Loucy (cell line): ENCODE results near the gene DNAH9.

Experiments
- H2AFZ ChIP-seq: fragments of 200-600 bp; sonication (generic); 2 replicates; pipeline ENCODE4 v1.6.0; 2016; ENCODE audit warnings: antibody characterized with exemption, mild to moderate bottlenecking, low read length, moderate library complexity
- H3F3A ChIP-seq: fragments of 200-600 bp; 2 replicates; pipeline ENCODE4 v1.6.0; 2016; ENCODE audit warnings: antibody characterized with exemption, low read depth, mild to moderate bottlenecking
- H3K27me3 ChIP-seq: fragments of 200-600 bp; sonication (generic); 2 replicates; pipeline ENCODE4 v1.6.1; 2014; ENCODE audit warnings: low read length, mild to moderate bottlenecking; ENCODE audit not compliant: insufficient read depth, poor library complexity, severe bottlenecking
- H3K36me3 ChIP-seq: fragments of 200-600 bp; sonication (generic); 2 replicates; pipeline ENCODE4 v1.6.1; 2016; ENCODE audit warnings: low read length; ENCODE audit not compliant: insufficient read depth
- H3K4me1 ChIP-seq: fragments of 200-600 bp; sonication (generic); 2 replicates; pipeline ENCODE4 v1.5.1; 2014; ENCODE audit warnings: low read length, mild to moderate bottlenecking; ENCODE audit not compliant: insufficient read depth, poor library complexity, severe bottlenecking
- H3K4me2 ChIP-seq: fragments of 200-600 bp; sonication (generic); 2 replicates; pipeline ENCODE4 v1.6.0; 2014; ENCODE audit warnings: antibody characterized with exemption, low read length, low read depth, mild to moderate bottlenecking; ENCODE audit not compliant: poor library complexity, severe bottlenecking
- H3K4me3 ChIP-seq: fragments of 200-600 bp; sonication (generic); 2 replicates; pipeline ENCODE4 v1.5.1; 2014; ENCODE audit warnings: low read length, mild to moderate bottlenecking, mixed read lengths; ENCODE audit not compliant: poor library complexity, severe bottlenecking
- H3K79me2 ChIP-seq: fragments of 200-600 bp; sonication (generic); 2 replicates; pipeline ENCODE4 v1.6.1; 2014; ENCODE audit warnings: low read length; ENCODE audit not compliant: insufficient read depth
- H3K9ac ChIP-seq: fragments of 200-600 bp; sonication (generic); 2 replicates; pipeline ENCODE4 v1.6.0; 2014; ENCODE audit warnings: mild to moderate bottlenecking, low read depth, low read length, moderate library complexity; ENCODE audit not compliant: poor library complexity, severe bottlenecking
- H3K9me2 ChIP-seq: fragments of 200-600 bp; sonication (generic); replicated peaks from 2 replicates; pipeline ENCODE4 v1.6.1; 2016; ENCODE audit warnings: low read depth, low read length, mixed read lengths
- H3K9me3 ChIP-seq: fragments of 200-600 bp; sonication (generic); 2 replicates; pipeline ENCODE4 v1.6.1; 2014; ENCODE audit warnings: mild to moderate bottlenecking, antibody characterized with exemption, low read length, low read depth; ENCODE audit not compliant: insufficient read depth
- H4K20me1 ChIP-seq: fragments of 200-600 bp; sonication (generic); 2 replicates; pipeline ENCODE4 v1.6.0; 2014; ENCODE audit warnings: antibody characterized with exemption, low read length, mild to moderate bottlenecking; ENCODE audit not compliant: insufficient read depth, poor library complexity, severe bottlenecking
- EZH2phosphoT487 ChIP-seq: fragments of 200-600 bp; IDR thresholded peaks from 2 replicates; pipeline ENCODE4 v1.6.1; 2018; ENCODE audit warnings: antibody characterized with exemption, mild to moderate bottlenecking, moderate library complexity, borderline replicate concordance
- TF ChIP-seq, protein P1 (sequence below): fragments of 200-600 bp; sonication (generic); conservative IDR thresholded peaks from 2 replicates; pipeline ENCODE4 v1.5.1; 2014; ENCODE audit warnings: mild to moderate bottlenecking, antibody characterized with exemption, low read length

Gene DNAH9

DNA sequence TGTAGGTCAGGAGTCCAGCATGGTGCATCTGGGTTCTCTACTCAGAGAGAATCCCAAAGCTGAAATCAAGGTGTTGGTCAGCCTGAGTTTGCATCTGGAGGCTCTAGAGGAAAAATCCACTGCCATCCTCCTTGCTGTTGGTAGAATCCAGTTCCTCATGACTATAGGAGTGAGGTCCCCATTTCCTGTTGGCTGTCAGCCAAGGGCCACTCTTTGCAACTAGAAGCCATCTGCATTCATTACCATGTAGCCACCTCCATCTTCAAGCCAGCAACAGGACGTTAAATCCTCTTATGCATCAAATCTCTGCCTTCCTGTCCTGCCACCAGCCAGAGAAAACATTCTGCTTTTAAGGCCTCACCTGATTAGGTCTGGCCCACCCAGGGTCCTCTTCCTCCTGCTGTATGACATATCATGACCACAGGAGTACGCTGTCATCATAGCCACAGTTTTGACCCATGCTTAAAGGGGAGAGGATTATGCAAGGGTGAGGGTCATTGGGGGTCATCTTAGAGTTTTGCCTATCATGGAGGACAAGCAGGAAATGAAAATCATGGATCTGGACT, 40.5 kb downstream of the DNAH9 start:
- Histone ChIP-seq H3K9me3 (no peaks in the 10 kb centered on the region; the same call in 1 of the 2 replicates), H3K79me2 (no peaks in the 10 kb centered on the region), H3K27me3 (no peaks in the 10 kb centered on the region), H3K9me2 (no peaks in the 10 kb centered on the region), H4K20me1 (no peaks in the 10 kb centered on the region), H3K4me2 (no peak overlapping the region), H2AFZ (no peak overlapping the region), H3K9ac (no peak overlapping the region), H3K36me3 (no peaks in the 10 kb centered on the region), H3K4me3 (no peak overlapping the region), H3K4me1 (no peaks in the 10 kb centered on the region), H3F3A (no peaks in the 10 kb centered on the region)
- no peak for TF ChIP-seq EZH2phosphoT487
- TF ChIP-seq, protein P1, sequence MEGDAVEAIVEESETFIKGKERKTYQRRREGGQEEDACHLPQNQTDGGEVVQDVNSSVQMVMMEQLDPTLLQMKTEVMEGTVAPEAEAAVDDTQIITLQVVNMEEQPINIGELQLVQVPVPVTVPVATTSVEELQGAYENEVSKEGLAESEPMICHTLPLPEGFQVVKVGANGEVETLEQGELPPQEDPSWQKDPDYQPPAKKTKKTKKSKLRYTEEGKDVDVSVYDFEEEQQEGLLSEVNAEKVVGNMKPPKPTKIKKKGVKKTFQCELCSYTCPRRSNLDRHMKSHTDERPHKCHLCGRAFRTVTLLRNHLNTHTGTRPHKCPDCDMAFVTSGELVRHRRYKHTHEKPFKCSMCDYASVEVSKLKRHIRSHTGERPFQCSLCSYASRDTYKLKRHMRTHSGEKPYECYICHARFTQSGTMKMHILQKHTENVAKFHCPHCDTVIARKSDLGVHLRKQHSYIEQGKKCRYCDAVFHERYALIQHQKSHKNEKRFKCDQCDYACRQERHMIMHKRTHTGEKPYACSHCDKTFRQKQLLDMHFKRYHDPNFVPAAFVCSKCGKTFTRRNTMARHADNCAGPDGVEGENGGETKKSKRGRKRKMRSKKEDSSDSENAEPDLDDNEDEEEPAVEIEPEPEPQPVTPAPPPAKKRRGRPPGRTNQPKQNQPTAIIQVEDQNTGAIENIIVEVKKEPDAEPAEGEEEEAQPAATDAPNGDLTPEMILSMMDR = no peak

DNA sequence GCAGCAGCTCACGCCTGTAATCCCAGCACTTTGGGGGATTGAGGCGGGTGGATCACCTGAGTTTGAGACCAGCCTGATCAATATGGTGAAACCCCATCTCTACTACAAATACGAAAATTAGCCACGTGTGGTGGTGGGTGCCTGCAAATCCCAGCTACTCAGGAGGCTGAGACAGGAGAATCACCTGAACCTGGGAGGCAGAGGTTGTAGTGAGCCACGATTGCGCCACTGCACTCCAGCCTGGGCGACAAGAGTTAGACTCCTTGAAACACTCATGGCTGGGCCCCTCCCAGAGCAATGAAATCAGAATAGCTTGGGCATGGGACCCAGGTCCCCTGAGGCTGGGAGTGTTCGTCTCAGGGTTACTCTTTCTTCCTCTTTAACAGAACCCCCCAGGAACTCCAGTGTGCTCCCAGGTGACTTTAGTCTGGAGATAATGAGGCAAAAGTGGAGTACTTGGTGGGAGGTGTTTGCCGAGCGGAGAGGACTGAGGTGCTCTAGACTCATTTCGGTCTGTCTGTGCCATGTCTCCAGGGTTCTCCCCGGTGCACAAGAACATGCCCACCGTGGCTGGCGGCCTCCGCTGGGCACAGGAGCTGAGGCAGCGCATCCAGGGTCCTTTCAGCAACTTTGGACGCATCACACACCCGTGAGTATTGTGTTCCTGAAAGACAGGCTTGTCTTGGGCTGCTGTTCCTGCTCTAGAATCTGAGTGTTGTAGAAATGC, 41.6 kb downstream of the DNAH9 start:
- no peaks in the 10 kb centered on the region for H3F3A ChIP-seq
- no peaks in the 10 kb centered on the region for H3K27me3 ChIP-seq
- TF ChIP-seq, protein P1 = no peak
- TF ChIP-seq EZH2phosphoT487 = no peak
- no peak overlapping the region for H3K4me3 ChIP-seq
- H2AFZ ChIP-seq = no peak overlapping the region
- no peaks in the 10 kb centered on the region for H4K20me1 ChIP-seq
- H3K4me1 ChIP-seq = no peaks in the 10 kb centered on the region
- H3K4me2 ChIP-seq = no peak overlapping the region
- H3K79me2 ChIP-seq = no peaks in the 10 kb centered on the region
- no peaks in the 10 kb centered on the region for H3K9me2 ChIP-seq
- H3K9me3 ChIP-seq = no peaks in the 10 kb centered on the region; the same call in 1 of the 2 replicates
- no peak overlapping the region for H3K9ac ChIP-seq
- H3K36me3 ChIP-seq = no peaks in the 10 kb centered on the region

- TF ChIP-seq, protein P1 = no peak
- no peak for TF ChIP-seq EZH2phosphoT487
- Histone ChIP-seq H2AFZ (no peak overlapping the region), H3K4me1 (no peaks in the 10 kb centered on the region), H4K20me1 (no peaks in the 10 kb centered on the region), H3F3A (no peaks in the 10 kb centered on the region), H3K4me3 (no peak overlapping the region), H3K4me2 (no peak overlapping the region), H3K9me2 (no peaks in the 10 kb centered on the region), H3K27me3 (no peaks in the 10 kb centered on the region), H3K9ac (no peak overlapping the region), H3K36me3 (no peaks in the 10 kb centered on the region), H3K79me2 (no peaks in the 10 kb centered on the region), H3K9me3 (no peaks in the 10 kb centered on the region; the same call in 1 of the 2 replicates)
Measured at GRCh38 chr17:11640463-11640814, 42.2 kb downstream of the DNAH9 start.
